ENCODE data around the gene ST6GALNAC1.
"Not testable (repeated sequence)": the region's sequence is repeated elsewhere in the genome, so short reads cannot be mapped to it uniquely, and the experiment has no call there.

The ST6GALNAC1 gene

GRCh38 chr17:76626442-76626841, 17.1 kb downstream of the ST6GALNAC1 start:
- no peak for DNase-seq
- TF ChIP-seq GATA1 (IDR thresholded peaks at IDR 0.05; ENCODE audit: low read depth, low read length) (no peak), POLR2A (IDR thresholded peaks at IDR 0.05; ENCODE audit: low read length) (no peak)

- no peak for TF ChIP-seq GATA1 (IDR thresholded peaks at IDR 0.05; ENCODE audit: low read depth, low read length)
- TF ChIP-seq POLR2A (IDR thresholded peaks at IDR 0.05; ENCODE audit: low read length): no peak
- DNase-seq: no peak
Measured at GRCh38 chr17:76625496-76625895, 18.1 kb downstream of the ST6GALNAC1 start.

- TF ChIP-seq POLR2A (IDR thresholded peaks at IDR 0.05; ENCODE audit: low read length) (no peak), GATA1 (IDR thresholded peaks at IDR 0.05; ENCODE audit: low read depth, low read length) (no peak)
- peak; percentile 75 to 86 for DNase-seq
Measured at GRCh38 chr17:76623271-76624146, 20.0 kb downstream of the ST6GALNAC1 start.

DNA sequence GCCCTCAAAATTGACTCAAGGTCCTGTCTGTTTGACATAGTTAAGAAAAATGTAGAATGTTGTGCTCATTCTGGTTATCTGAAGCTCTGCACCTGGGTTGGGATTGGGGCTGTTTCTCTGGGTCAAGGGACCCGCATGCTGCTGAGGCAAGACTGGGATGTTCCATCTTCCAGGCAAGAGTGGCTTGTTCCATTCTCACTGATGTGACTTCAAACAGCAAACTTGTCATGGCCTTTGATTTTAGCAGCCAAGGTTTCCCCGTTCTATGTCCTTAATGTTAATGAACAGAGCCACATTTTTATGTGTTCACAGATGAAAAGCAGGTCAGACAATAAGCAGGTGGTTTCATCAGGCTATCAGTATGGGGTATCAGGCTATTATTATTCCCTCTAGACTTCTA, 25.7 kb downstream of the ST6GALNAC1 start:
- no peak for TF ChIP-seq GATA1 (IDR thresholded peaks at IDR 0.05; ENCODE audit: low read depth, low read length)
- TF ChIP-seq POLR2A (IDR thresholded peaks at IDR 0.05; ENCODE audit: low read length): no peak

DNA sequence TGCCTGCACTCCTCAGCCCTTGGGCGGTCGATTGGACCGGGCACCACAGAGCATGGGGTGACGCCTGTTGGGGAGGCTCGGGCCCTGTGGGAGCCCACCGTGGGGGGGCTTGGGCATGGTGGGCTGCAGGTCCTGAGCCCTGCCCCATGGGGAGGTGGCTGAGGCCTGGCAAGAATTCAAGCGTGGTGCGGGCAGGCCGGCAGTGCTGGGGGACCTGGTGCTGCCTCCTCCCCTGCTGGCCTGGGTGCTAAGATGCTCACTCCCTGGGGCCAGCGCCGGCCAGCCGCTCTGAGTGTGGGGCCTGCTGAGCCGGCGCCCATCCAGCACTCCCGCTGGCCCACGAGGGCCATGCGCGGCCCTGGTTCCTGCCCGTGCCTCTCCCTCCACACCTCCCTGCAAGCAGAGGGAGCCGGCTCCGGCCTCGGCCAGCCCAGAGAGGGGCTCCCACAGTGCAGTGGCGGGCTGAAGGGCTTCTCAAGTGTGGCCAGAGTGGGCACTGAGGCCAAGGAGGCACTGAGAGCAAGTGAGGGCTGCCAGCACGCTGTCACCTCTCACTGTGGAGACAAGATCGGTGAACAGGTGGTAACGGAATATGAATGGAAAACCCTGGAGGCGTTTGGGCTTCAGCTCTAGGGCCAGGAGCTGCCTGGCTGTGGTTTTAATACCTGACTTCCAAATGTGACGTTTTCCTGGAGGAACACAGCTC, 28.5 kb downstream of the ST6GALNAC1 start:
- DNase-seq: no peak
- TF ChIP-seq POLR2A (IDR thresholded peaks at IDR 0.05; ENCODE audit: low read length): no peak
- TF ChIP-seq GATA1 (IDR thresholded peaks at IDR 0.05; ENCODE audit: low read depth, low read length): no peak

More for the DNA sequence above, 25.7 kb downstream of the ST6GALNAC1 start:
- DNase-seq: no peak

DNA sequence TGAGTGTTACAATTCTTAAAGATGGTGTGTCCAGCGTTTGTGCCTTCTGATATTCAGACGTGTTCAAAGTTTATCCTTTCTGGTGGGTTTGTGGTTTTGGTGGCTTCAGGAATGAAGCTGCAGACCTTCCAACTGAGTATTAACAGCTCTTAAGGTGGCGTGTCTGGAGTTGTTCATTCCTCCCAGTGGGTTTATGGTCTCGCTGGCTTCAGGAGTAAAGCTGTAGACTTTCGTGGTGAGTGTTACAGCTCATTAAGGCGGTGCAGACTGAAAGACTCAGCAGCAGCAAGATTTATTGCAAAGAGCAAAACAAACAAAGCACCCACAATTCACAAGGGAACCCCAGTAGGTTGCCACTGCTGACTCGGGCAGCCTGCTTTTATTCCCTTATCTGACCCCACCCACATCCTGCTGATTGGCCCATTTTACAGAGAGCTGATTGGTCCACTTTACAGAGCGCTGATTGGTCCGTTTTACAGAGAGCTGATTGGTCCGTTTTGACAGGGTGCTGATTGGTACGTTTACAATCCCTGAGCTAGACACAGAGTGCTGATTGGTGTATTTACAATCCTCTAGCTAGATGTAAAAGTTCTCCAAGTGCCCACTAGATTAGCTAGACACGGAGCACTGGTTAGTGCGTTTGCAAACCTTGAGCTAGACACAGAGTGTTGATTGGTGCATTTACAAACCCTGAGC, 29.3 kb downstream of the ST6GALNAC1 start:
- not testable (repeated sequence) for DNase-seq

- DNase-seq: peak in 1 of 2 experiments; percentile 21
- no peak for TF ChIP-seq POLR2A (IDR thresholded peaks at IDR 0.05; ENCODE audit: low read length)
- TF ChIP-seq GATA1 (IDR thresholded peaks at IDR 0.05; ENCODE audit: low read depth, low read length): no peak
Measured at GRCh38 chr17:76612977-76613851, 30.3 kb downstream of the ST6GALNAC1 start.

- TF ChIP-seq POLR2A (IDR thresholded peaks at IDR 0.05; ENCODE audit: low read length) (no peak), GATA1 (IDR thresholded peaks at IDR 0.05; ENCODE audit: low read depth, low read length) (no peak)
- DNase-seq: no peak
Measured at GRCh38 chr17:76612465-76612864, 31.1 kb downstream of the ST6GALNAC1 start.

DNA sequence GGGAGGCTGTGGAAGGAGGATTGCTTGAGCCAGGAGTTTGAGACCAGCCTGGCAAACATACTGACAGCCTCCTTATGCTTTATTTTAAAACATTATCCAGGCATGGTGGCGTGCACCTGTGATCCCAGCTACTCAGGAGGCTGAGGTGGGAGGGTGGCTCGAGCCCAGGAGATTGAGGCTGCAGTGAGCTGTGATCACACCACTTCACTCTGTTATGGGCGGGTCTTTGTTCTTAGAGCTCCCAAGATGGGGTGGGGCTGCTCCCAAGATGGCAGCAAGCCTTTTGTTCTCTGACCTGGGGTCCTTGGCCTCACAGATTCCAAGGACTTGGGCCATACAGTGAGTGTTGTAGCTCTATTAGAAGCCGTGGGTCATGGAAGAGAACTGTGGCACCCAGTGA, 31.8 kb downstream of the ST6GALNAC1 start:
- no peak for DNase-seq
- TF ChIP-seq POLR2A (IDR thresholded peaks at IDR 0.05; ENCODE audit: low read length) (no peak), GATA1 (IDR thresholded peaks at IDR 0.05; ENCODE audit: low read depth, low read length) (no peak)

- peak; percentile 42 to 54 for DNase-seq
Measured at GRCh38 chr17:76611080-76611749, 32.3 kb downstream of the ST6GALNAC1 start.

GRCh38 chr17:76606685-76607084, 36.9 kb downstream of the ST6GALNAC1 start:
- DNase-seq: not testable (repeated sequence)

- DNase-seq: no peak
- TF ChIP-seq POLR2A (IDR thresholded peaks at IDR 0.05; ENCODE audit: low read length) (no peak), GATA1 (IDR thresholded peaks at IDR 0.05; ENCODE audit: low read depth, low read length) (no peak)
Measured at GRCh38 chr17:76601065-76601464, 42.5 kb downstream of the ST6GALNAC1 start.
